PC-9 (cell line): Measurements from ENCODE around the gene ID1. TPM values are rescaled to one million over a fixed set of nuclear protein-coding genes. Genes with fewer than 3 reads are reported as not detected.

Experiments
- BruUV-seq: library from RNA; stranded (reverse); fragments of 400-500 nt; replicated peaks from 2 replicates; lab custom pipeline; 2021; lab: Mats Ljungman, UMichigan
- CTCF ChIA-PET: fragments of 300-600 bp; sonication (Branson Sonifier 250); formaldehyde crosslinking; loops from one replicate; lab custom pipeline; 2022; ENCODE audit warnings: antibody characterized with exemption; lab: Charles Lee
- POLR2A ChIA-PET: fragments of 300-600 bp; sonication (Branson Sonifier 250); formaldehyde crosslinking; loops from one replicate; lab custom pipeline; 2022; ENCODE audit warnings: antibody characterized with exemption; ENCODE audit not compliant: unreplicated experiment; lab: Charles Lee
- DNase-seq, 2 experiments: peaks; one replicate each; pipeline versions ENCODE4 v3.0.0 to v3.0.0-alpha.2; 2015 to 2022; ENCODE audit warnings: mixed read lengths in 1 of 2
- H2AFZ ChIP-seq: fragments of 200-600 bp; sonication (generic); 2 replicates; pipeline ENCODE4 v1.8.1; 2017; ENCODE audit warnings: antibody characterized with exemption
- H3F3A ChIP-seq: fragments of 200-600 bp; sonication (generic); 2 replicates; pipeline ENCODE4 v1.8.1; 2017; ENCODE audit warnings: antibody characterized with exemption, mild to moderate bottlenecking, low read depth; ENCODE audit not compliant: insufficient read depth
- H3K27ac ChIP-seq: fragments of 200-600 bp; sonication (generic); 2 replicates; pipeline ENCODE4 v1.6.1; 2016; ENCODE audit warnings: mixed run types
- H3K27me3 ChIP-seq: fragments of 200-600 bp; sonication (generic); 2 replicates; pipeline ENCODE4 v1.6.1; 2016; ENCODE audit warnings: low read depth, mixed run types; ENCODE audit not compliant: insufficient read depth
- H3K36me3 ChIP-seq: fragments of 200-600 bp; sonication (generic); 2 replicates; pipeline ENCODE4 v1.6.1; 2016; ENCODE audit warnings: low read depth, mixed run types
- H3K4me1 ChIP-seq: fragments of 200-600 bp; sonication (generic); replicated peaks from 2 replicates; pipeline ENCODE4 v1.6.1; 2016; ENCODE audit warnings: mixed run types; ENCODE audit not compliant: insufficient read depth
- H3K4me2 ChIP-seq: fragments of 200-600 bp; sonication (generic); 2 replicates; pipeline ENCODE4 v1.6.1; 2017; ENCODE audit warnings: mixed run types
- H3K4me3 ChIP-seq: fragments of 200-600 bp; sonication (generic); 2 replicates; pipeline ENCODE4 v1.6.1; 2016; ENCODE audit warnings: mixed run types
- H3K79me2 ChIP-seq: fragments of 200-600 bp; sonication (generic); 2 replicates; pipeline ENCODE4 v1.6.1; 2017; ENCODE audit warnings: low read depth, mixed run types
- H3K9me2 ChIP-seq: fragments of 200-600 bp; sonication (generic); 2 replicates; pipeline ENCODE4 v1.8.1; 2017; ENCODE audit warnings: mild to moderate bottlenecking; ENCODE audit not compliant: insufficient read depth
- H3K9me3 ChIP-seq: fragments of 200-600 bp; sonication (generic); 2 replicates; pipeline ENCODE4 v1.8.1; 2016; ENCODE audit warnings: low read depth; ENCODE audit not compliant: insufficient read depth
- H4K20me1 ChIP-seq: fragments of 200-600 bp; sonication (generic); 2 replicates; pipeline ENCODE4 v1.8.1; 2017; ENCODE audit not compliant: insufficient read depth
- CTCF ChIP-seq: fragments of 200-600 bp; sonication (generic); conservative IDR thresholded peaks from 2 replicates; pipeline ENCODE4 v1.6.1; 2017; ENCODE audit warnings: mixed run types, antibody characterized with exemption, mild to moderate bottlenecking, moderate library complexity
- EZH2 ChIP-seq: fragments of 200-600 bp; sonication (generic); IDR thresholded peaks from 2 replicates; pipeline ENCODE4 v1.8.0; 2017; ENCODE audit warnings: antibody characterized with exemption, low read depth
- intact Hi-C: fragments of 100-400 bp; cut with micrococcal nuclease; formaldehyde crosslinking; loops from one replicate; pipeline ENCODE4 v1.10.0; 2022; ENCODE audit not compliant: unreplicated experiment
- total RNA-seq: library from RNA; stranded (reverse); gene quantifications from 2 replicates; pipeline ENCODE4 v1.2.3, GENCODE V29; 2021

Gene ID1
- total RNA-seq, 1 experiment from 2014 or later = 74.4 TPM

GRCh38 chr20:31638816-31639215 lies 33.7 kb downstream of the ID1 start:
- TF ChIP-seq CTCF = no peak
- TF ChIP-seq EZH2 = no peak
- H3K79me2 ChIP-seq = no peaks in the 10 kb centered on the region
- intact Hi-C loops = no loop called here
- no peaks in the 10 kb centered on the region for H4K20me1 ChIP-seq
- no peaks in the 10 kb centered on the region for H3K9me2 ChIP-seq
- no peaks in the 10 kb centered on the region for H3K4me1 ChIP-seq
- POLR2A ChIA-PET = no interaction called here
- H3K9me3 ChIP-seq = no peaks in the 10 kb centered on the region
- CTCF ChIA-PET = no interaction called here
- H3K27me3 ChIP-seq = no peaks in the 10 kb centered on the region
- no peak overlapping the region for H3K4me3 ChIP-seq
- no peak overlapping the region for H3K27ac ChIP-seq
- H3F3A ChIP-seq = no peaks in the 10 kb centered on the region
- no peak overlapping the region for H2AFZ ChIP-seq
- H3K4me2 ChIP-seq = no peak overlapping the region
- no peak for DNase-seq
- no TSS peak for BruUV-seq
- no peaks in the 10 kb centered on the region for H3K36me3 ChIP-seq

GRCh38 chr20:31640259-31640658 lies 35.2 kb downstream of the ID1 start:
- ChIA-PET POLR2A (no interaction called here), CTCF (no interaction called here)
- no peak overlapping the region for H3K4me3 ChIP-seq
- no peak overlapping the region for H3K4me2 ChIP-seq
- intact Hi-C loops = no loop called here
- H2AFZ ChIP-seq = no peak overlapping the region
- TF ChIP-seq CTCF (no peak), EZH2 (no peak)
- no peaks in the 10 kb centered on the region for H3K4me1 ChIP-seq
- DNase-seq = no peak
- H3K9me2 ChIP-seq = no peaks in the 10 kb centered on the region
- BruUV-seq = no TSS peak
- no peaks in the 10 kb centered on the region for H4K20me1 ChIP-seq
- no peaks in the 10 kb centered on the region for H3F3A ChIP-seq
- H3K27me3 ChIP-seq = no peaks in the 10 kb centered on the region
- H3K79me2 ChIP-seq = no peaks in the 10 kb centered on the region
- H3K9me3 ChIP-seq = no peaks in the 10 kb centered on the region
- H3K36me3 ChIP-seq = no peaks in the 10 kb centered on the region
- H3K27ac ChIP-seq = no peak overlapping the region

GRCh38 chr20:31641391-31641790 lies 36.3 kb downstream of the ID1 start:
- ChIA-PET CTCF (no interaction called here), POLR2A (interaction anchor here (0.5 to 0.6 kb wide), 2 partner anchors 138 to 148 kb away, joined by 3 to 12 read pairs; no protein-coding TSS in a partner anchor)
- H3K4me2 ChIP-seq = no peak overlapping the region
- no peaks in the 10 kb centered on the region for H4K20me1 ChIP-seq
- H3K9me2 ChIP-seq = no peaks in the 10 kb centered on the region
- no peak overlapping the region for H3K4me3 ChIP-seq
- no peak overlapping the region for H2AFZ ChIP-seq
- no peak for DNase-seq
- BruUV-seq = no TSS peak
- H3K36me3 ChIP-seq = no peaks in the 10 kb centered on the region
- H3K27me3 ChIP-seq = no peaks in the 10 kb centered on the region
- intact Hi-C loops = no loop called here
- H3F3A ChIP-seq = no peaks in the 10 kb centered on the region
- TF ChIP-seq CTCF = no peak
- no peak for TF ChIP-seq EZH2
- H3K4me1 ChIP-seq = no peaks in the 10 kb centered on the region
- no peaks in the 10 kb centered on the region for H3K79me2 ChIP-seq
- H3K9me3 ChIP-seq = no peaks in the 10 kb centered on the region
- no peak overlapping the region for H3K27ac ChIP-seq
